Lower leg skin (tissue), 3 donors: Measurements from ENCODE around the gene TRPM3.

Source experiments
- POLR2A ChIP-seq, 2 donors: fragments of 450-650 bp; IDR thresholded peaks; one replicate each; pipeline ENCODE4 v1.6.1; 2016 to 2017; ENCODE audit warnings: antibody characterized with exemption in 2 of 2, mild to moderate bottlenecking in 1 of 2, moderate library complexity in 1 of 2
- TF ChIP-seq, protein P1 (sequence below), 3 donors: fragments of 450-650 bp; IDR thresholded peaks; one replicate each; pipeline ENCODE4 v1.5.1; 2016; ENCODE audit warnings: antibody characterized with exemption in 3 of 3, mild to moderate bottlenecking in 3 of 3, moderate library complexity in 2 of 3

DNA sequence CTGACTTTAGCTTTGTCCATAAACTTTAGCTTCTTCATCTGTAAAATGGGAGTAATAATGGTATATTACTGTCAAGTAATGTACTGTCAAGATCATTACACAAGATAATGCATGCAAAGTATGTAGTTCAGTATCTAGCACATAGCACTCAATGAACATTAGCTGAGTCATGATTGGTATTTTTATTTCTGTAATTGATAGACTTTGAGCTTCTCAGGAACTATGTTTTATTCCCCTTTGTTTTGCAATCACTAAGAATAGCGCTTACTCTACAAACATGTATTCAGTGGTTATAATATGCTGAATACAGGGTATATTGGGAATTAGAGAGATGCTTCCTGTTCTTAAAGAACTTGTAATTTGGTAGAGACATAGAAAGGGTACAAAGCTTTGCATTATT lies 564.6 kb downstream of the TRPM3 start:
- TF ChIP-seq, protein P1, sequence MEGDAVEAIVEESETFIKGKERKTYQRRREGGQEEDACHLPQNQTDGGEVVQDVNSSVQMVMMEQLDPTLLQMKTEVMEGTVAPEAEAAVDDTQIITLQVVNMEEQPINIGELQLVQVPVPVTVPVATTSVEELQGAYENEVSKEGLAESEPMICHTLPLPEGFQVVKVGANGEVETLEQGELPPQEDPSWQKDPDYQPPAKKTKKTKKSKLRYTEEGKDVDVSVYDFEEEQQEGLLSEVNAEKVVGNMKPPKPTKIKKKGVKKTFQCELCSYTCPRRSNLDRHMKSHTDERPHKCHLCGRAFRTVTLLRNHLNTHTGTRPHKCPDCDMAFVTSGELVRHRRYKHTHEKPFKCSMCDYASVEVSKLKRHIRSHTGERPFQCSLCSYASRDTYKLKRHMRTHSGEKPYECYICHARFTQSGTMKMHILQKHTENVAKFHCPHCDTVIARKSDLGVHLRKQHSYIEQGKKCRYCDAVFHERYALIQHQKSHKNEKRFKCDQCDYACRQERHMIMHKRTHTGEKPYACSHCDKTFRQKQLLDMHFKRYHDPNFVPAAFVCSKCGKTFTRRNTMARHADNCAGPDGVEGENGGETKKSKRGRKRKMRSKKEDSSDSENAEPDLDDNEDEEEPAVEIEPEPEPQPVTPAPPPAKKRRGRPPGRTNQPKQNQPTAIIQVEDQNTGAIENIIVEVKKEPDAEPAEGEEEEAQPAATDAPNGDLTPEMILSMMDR (IDR thresholded peaks at IDR 0.05), result no peak
- TF ChIP-seq POLR2A (IDR thresholded peaks at IDR 0.05), result no peak
